ENCODE data around the gene PARP4.
"Not testable (repeated sequence)": the region's sequence is repeated elsewhere in the genome, so short reads cannot be mapped to it uniquely, and the experiment has no call there.

Gene PARP4

DNA sequence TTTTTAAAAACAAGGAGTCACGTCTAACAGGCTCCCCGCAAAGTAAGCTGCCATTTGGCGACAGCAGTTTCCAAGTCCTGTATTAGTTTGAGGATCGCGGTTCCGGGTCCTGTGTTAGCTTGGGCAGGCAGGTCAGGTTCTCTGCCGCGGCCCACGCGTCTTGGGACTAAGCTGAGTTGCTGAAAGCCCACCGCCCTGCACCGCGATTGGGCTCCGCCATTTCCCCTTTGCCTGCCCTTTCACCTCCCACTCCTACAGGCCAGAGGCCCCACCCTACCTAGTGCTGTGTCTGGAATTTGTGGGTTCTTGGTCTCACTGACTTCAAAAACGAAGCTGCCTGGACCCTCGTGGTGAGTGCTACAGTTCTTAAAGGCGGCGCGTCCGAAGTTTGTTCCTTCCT is 6.8 kb downstream of the PARP4 start:
- no peak for DNase-seq

DNA sequence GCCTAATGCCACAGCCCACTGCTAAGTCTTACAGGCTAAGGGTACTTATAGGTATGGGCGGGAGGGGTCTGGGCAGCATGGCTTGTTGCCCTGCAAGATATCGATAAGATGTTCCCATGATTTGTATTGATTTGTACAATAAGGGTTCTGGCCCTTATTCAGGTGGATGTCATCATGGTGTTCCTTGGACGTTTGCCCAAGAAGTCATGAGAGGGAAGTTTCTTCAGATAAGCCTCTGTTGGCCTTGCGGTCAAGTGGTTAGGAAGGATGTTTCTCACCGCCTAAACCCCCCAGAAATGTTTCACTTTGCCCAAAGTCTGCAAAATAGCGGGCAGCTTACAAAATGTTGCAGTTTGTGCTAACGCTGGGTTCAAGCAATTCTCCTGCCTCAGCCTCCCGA is 7.3 kb downstream of the PARP4 start:
- no peak for DNase-seq

DNA sequence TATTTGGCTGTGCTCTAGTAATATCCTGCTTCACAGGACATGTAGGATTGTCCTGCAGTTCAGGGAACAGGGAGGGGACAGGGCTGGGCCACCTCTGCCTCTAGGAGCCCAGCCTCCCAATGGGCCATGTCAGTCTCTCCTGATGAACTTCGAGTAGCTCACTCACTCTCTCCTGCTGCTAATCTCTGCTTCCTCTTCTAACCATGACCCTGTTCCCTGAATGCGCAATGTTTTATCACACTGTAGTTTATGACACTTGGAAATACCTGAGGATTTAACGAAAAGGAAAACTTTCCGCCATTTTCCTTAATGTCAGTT is 9.2 kb downstream of the PARP4 start:
- DNase-seq = no peak

DNA sequence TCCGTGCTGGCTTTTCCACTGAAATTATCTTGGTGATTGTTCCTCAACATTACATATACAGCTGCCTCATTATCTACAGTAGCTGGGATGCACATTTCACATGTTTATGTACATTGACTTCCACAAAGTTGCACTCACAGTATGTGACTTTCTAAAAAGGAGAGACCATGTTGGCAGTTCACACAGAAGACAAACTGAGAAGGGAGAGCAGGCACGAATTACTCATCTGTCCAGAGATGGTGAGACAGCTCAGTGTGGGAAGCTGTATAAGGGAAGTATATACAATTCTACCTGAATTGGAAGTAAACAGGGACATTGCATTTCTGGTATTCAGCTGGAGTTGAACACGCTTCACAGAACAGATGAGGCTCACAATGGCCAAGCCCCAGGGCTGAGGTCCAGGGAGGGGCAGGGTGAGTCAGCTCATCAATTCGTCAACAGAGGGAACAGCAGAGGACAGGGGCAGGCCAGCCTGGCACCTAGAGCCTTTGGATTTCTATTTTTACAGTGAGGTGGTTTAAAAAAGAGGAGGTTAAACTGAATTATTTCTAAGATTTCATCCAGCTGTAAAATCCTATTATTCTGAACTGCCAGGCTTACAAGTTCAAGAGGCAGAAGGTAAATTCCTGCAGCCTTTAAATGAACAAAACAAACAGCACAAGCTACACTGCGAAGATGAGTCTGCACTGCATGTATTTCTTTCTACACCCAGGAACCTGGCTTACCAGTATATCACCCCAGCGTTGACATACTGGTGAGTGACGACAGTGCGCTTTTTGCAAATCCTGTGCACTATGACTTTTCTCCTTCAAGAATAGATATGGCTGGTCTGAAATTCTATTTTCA is 9.8 kb downstream of the PARP4 start:
- DNase-seq = no peak

DNA sequence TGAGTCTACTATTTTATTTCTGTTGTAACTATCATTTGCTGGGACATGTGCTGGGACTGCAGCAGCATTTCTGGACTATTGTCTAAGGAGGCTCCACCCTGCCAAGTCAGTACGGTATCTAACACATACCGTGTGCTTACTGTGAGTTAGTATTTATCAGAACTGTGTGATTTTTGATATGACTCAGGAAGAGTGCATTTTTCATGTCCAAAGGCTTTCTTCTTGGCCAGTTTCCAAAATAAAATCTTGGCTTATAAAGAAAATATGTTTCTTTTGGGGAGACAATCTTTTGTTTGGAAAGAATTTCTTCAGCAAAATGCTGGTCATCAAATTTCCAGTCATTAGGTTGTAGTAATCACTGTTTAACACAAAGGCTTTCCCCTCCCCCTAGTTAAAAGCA is 11.6 kb downstream of the PARP4 start:
- no peak for DNase-seq

DNA sequence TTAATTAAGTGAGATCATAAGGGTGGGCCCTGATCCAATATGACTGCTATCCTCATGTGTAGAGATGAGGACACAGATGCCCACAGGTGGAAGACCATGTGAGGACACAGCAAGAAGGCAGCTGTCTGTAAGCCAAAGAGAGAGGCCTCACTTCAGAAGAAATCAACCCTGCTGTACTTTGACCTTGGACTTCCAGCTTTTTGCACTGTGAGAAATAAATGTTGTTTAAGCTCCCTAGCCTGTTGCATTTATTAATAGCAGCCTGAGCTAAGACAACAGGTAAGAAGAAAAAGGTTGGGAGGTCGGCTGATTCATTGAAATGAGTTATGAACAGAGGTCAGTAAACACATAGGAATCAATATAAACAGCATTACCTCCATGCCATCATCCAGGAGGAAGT is 14.8 kb downstream of the PARP4 start:
- no peak for DNase-seq

DNA sequence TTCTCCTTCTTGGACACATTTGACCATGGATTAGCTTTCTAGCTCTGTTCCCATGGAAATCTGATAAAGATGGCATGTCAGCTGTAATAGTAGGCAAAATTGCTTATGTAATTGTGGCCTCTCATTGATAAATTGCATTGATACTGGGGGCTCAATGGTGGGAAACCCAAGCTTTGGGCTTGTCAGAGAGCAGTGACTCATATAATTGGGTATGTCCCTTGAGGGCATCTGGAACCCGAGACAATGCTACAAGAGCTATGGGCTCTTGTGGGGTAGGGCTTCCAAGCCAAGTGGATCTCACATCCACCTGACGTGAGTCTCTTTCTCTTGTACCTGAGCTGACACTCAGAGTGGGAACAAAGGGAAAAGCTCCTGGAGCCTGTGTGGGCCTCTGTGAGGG is 16.3 kb downstream of the PARP4 start:
- not testable (repeated sequence) for DNase-seq

DNA sequence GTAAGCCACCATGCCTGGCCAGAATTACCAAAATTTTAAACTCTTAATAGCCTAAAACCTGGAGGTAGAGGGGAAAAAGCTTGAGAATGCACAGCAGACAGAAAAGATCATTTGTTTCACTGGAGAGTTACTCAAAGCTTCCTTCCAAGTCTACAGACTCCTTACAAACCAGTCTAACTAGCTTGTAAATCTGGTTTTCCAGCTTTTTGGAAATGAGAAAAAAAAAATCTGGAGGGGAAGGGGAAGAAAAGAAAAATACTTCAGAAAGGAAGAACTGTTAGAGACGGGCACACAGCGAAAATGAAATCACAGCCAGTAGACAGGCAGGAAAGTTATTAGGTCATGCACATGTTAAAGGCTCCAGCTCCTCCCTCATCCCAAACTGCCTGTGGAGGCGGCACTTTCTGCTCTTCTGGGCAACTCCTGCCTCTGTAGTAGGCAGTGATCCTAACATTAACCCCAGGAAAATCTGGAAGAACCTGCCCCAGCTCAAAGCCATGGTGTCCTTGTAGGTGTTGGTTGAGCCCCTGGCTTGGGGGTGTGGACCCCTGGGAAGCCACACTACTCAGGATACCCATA is 17.3 kb downstream of the PARP4 start:
- DNase-seq = no peak

DNA sequence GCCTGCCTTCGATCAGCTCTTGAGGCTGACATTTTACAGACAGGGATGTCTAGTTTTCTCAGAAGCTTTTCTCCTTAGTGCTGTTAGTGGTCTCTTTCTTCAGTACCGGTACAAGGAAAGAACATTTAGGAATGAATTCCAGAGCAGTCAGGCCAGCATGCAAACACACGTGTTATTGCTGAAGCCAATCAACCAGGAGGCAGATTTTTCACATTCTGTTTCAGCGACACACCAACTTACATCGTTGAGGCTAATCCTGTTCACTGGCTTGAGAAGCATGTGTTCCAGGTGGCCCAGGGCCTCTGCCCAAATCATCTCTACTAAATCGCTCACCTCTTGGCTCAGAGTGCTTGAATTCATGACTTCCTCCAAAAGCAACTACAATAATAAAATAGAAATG is 19.2 kb downstream of the PARP4 start:
- DNase-seq = no peak

DNA sequence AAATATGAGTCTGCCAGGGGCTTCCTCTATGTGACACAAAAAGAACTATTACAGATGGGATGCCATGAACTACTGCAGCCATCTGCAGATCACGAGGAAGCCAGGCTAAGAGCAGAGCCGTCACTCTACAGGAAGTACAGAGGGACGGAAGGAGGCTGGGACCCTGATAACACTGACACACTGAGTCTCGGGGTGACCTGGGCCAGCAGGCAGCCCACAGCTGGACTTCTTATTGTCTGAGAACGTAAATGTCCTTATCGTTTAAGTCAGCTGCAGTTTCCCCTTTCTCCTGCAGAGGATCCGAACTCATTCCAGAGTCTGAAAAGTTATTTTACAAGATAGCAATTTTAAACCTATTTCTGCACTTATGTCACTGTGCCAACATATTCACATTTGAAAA is 20.7 kb downstream of the PARP4 start:
- DNase-seq = no peak

DNA sequence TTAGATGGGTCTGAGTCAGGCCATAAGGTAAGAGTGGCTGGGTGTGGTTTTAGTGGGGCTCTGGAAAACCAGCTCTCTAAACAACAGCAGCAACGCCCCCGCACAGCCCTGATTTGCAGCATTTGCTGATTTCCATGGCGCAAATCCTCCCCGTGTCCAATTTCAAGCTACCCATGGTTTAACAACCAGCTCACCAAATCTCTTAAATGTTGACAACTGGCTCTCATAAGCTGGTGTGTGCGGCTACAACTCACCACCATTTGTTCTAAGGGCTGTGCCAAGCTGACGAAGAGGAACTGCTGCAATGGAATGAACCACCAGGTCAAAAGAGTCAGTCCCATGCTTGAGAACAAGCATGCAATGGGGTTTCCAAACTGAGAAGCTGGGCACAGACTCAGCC is 22.9 kb downstream of the PARP4 start:
- DNase-seq = no peak

DNA sequence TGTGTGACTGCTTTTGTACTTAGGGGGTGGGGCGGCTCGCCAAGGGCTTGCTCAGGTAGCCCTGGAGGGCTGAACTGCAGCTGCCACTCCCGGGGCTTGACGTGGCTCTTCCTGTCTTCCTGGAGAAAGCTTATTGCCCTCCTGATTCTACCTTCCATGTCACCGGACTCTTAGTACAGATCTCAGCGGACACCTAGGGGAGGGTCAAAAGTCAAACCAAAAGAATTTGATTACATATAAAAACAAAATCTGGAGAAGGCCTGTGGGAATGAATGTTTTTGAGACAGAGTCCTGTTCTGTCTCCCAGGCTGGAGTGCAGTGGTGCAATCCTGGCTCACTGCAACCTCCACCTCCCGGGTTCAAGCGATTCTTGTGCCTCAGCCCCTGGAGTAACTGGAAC is 24.5 kb downstream of the PARP4 start:
- DNase-seq = not testable (repeated sequence)

DNA sequence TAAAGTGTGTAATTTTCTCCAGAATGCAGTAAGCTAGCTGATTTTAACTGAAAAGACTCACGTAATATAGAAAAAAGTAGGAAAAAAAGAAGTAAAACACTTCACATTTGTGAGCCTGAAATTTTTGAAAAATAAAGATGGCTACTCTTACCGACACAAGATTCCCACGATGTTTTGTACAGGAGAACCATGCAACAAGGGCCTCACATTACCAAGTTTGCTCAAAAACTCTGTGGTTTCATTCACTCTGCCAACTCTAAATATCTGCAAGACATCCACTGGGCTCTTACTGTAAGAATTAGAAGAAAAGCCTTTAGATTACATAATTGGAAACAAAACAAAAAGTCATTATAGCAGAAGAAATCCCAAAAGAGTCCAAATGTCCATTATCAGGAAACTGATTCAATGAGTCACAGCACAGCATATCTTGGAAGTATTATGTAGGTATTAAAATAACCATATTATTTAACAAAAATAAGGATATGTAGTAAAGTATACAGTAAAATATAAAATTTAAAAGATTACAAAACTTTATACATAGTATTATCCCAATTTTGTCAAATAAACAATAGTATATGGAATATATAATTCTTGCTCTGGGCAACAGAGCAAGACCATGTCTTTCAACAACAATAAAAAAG is 26.4 kb downstream of the PARP4 start:
- not testable (repeated sequence) for DNase-seq

DNA sequence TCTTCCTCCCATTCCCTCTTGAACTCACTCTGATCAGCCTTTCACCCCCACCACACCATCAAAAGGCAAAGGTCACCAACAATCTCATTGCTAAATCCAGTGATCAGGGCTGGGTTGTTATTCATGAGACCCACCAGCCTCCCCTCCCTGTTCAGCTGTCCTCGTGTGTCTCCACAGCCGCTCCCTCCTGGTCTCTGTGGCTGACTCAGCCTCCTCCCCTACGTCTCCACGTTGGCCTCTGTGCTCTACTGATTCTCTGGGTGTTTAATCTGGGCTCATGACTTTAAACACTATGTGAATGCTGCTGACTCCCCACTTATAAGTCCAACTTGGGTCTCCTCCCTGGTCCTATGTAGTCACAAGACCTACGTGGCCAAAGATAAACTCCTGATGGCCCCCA is 38.9 kb downstream of the PARP4 start:
- no peak for DNase-seq

DNA sequence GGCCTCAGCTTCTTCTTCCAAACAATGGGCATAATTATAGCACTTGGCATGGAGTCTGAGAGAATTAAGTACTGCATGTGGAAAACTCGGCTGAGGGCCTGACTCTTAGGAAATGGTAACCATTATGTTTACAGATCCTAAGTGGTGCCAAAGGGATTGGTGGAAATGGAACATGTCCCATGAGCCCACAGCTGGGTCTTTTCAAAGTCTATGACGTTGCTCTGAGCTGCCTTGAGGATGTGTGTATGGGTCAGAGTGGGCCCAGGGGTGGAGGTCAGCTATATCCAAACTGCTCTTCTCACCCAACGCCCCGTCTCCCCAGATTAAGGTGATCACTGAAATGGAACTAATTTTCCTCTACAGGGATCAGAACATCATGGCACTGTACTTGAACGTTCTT is 40.4 kb downstream of the PARP4 start:
- DNase-seq = not testable (repeated sequence)

DNA sequence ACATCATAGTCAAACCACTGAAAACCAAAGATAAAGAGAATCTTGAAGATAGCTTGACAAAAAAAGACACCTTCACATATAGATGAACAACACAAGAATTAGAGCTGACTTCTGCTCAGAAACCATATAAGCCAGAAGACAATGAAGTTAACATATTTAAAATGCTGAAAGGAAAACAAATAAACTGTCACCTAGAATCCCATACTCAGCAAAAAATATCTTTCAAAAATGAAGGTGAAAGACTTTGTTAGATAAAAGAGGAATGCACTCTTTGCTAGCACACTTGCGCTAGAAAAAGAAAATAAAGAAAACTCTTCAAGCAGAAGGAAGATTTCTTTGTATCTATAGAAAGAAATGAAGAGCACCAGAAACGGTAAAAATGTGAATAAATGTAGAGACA is 49.5 kb downstream of the PARP4 start:
- DNase-seq = no peak

DNA sequence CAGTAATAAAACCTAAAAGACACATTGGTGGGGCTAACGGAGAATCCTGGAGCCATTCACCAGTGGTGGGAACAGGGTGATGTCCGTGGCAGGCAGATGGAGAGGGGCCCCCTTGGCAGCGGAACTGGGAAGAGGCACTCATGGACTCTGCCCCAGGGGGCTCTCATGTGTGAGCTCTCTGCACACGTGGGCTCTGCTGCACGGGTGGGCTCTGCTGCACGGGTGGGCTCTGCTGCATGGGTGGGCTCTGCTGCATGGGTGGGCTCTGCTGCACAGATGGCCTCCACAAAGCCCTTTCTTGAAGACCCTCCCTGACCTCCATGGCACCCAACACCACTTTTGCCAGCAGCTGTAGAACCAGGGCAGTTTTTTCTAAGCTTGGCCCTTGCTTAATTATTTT is 52.3 kb downstream of the PARP4 start:
- DNase-seq = no peak

DNA sequence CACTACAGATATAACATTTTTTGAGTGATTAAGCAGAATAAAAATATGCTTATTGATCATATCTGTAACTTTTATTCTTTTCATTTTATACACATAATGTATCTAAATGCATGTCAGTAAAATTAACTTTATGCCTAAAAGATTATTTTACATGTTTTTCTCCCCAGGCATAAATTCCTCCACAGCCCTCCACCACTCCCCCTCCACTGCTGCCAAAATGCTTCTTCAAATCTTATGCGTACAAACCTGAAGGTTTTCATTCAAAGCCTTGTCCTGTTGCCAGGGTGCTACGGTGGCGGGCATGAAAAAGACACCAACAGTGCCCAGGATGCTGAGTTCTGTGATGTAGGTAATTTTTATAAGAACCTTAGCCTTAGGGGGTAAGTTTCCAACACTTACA is 52.9 kb downstream of the PARP4 start:
- DNase-seq = no peak

DNA sequence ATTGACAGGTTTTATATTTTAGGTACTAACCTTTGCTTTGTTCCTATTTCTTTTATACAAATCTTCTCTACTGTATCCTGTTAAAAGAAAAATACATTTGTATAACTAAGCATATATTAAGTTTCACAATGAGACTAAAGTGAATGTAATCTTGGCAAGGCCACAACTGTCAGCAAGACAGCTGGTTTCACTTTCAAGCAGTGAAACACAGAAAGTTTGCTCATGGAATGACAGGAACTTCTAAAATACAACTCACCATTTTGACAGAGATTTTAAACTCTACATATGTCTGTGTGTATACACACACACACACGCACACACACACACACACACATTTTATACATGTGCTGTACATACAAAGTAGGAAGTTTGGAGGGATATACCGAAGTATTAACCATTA is 53.3 kb downstream of the PARP4 start:
- no peak for DNase-seq

DNA sequence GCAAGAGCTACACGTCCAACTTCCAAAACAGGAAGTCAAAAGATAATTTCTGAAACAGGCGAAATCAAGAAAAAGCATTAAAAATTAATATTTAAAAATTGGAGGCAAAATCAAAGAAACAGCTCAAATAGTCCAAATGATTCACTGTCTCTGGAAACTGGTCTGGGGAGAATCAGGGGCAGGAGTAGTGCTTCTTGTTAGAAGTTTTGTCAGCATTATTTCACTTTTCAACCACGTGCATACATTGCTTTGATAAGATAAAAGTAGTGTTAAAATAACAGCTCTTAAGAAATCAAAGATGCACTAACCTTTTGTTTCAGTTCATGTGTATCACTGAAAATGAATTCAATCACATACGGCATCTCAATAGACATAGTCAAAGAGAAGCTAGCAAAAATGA is 53.8 kb downstream of the PARP4 start:
- DNase-seq = no peak

DNA sequence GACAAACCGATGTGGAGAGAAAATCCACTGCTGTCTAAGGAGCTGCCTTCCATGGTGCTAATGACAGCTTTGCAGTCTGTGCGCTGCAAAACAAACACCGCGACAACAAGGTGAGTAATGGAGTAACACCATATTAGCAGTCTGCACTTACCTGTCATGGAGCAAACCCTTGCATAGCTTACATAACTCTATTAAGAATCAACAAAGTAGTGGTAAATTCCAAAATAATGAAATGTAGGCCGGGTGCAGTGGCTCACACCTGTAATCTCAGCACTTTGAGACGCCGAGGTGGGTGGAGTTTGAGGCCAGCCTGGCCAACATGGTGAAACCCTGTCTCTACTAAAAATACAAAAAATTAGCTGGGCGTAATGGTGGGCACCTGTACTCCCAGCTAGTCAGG is 56.2 kb downstream of the PARP4 start:
- no peak for DNase-seq

DNA sequence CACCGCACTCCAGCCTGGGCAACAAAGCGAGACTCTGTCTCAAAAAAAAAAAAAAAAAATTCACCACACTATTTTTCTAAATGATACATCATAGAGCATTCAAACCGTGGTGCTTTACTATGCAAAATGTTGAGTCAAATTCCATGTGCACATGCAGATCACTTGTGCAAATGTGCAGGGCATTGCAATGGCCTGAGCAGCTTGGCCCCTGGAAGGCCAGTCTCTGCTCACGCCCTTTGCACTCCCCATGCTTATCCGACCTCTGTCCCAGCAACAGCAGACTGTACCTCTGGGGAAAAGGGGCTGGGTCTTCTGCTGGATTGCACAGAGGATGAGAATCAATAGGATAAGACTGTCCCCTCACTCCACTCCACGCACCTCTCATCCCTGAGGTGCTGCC is 58.5 kb downstream of the PARP4 start:
- DNase-seq = no peak

DNA sequence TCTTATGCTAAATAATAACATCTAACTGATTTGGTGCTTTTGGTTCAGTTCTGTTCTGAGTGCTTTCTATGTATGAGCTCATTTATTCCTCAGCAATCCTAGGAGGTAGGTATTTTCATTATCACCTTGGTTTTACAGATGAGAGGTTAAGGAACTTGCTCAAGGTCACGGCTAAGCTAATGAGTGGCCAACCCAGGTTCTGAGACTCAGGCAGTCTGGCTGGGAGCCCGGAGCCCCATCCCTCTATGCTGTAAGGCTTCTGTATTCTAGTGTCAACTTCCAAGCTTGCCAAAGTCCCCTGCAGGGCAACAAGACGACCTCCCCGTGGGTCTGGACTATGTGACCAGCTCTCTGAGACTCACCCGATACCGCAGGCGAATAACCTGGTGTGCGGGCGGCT is 60.5 kb downstream of the PARP4 start:
- no peak for DNase-seq

DNA sequence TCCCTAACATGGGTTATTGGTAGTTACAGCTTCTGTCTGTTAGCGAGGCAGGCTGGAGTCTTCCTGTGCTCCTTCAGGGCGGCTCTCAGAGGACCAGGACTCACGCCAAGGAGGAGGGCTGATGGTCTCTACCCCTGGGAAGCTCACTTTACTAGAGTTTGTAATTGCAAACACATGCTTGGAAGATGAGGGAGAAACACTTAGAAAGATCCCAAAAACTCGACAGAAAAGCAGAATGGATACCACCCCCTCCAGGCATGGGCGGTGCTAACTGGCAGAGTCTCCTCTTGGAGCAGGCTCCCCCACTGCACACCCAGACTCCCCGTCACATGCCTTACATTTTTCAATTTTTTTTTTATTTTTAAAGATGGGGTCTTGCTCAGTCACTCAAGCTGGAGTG is 62.0 kb downstream of the PARP4 start:
- no peak for DNase-seq

DNA sequence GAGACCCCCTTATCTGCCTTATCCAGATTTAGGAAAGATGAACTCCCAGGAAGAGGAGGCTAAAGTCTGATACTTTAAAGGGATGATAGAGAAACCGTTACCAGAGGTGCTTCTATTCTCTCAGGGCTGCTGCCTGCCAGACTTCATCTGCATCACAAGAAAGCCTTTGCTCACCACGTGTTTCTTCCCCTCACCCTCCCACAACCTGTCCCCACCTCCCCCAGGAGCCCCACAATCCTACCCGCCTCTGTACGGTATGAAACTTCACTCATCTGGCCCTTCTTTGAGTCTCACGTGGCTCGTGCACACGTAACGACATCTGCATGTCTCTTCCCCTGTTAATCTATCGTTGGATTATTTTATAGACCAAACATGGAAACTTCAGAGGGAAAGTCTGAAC is 67.7 kb downstream of the PARP4 start:
- DNase-seq = not testable (repeated sequence)

Data from DMS79 (cell line).